ENCODE measurements around the gene PCNX2.

GRCh38 chr1:233189526-233189925, 106.0 kb downstream of the PCNX2 start:
- no peak for TF ChIP-seq CTCF (optimal IDR thresholded peaks at IDR 0.05 in 1 of 3, IDR thresholded peaks at IDR 0.05 in 1 of 3, conservative IDR thresholded peaks at IDR 0.05 in 1 of 3; ENCODE audit: extremely low read depth in 1 of 3, insufficient read depth in 2 of 3, low read length in 3 of 3)
- TF ChIP-seq EZH2 (IDR thresholded peaks at IDR 0.05; ENCODE audit: low read length), result no peak
